GM12864 (cell line): ENCODE measurements around the gene MTUS2.

ENCODE experiments used
- DNase-seq: peaks from one replicate; pipeline ENCODE4 v3.0.0-alpha.2; 2011; ENCODE audit warnings: low read depth
- H3K4me3 ChIP-seq: 2 replicates; pipeline ENCODE4 v1.5.1; 2011; ENCODE audit warnings: mild to moderate bottlenecking, low read depth, low read length, control low read depth
- CTCF ChIP-seq: IDR thresholded peaks from 2 replicates; pipeline ENCODE4 v1.5.1; 2011; ENCODE audit warnings: low read depth, mild to moderate bottlenecking, moderate library complexity, low read length, control low read depth, inconsistent platforms; ENCODE audit errors: missing control alignments

The MTUS2 gene

GRCh38 chr13:29106651-29107050 lies 286.5 kb downstream of the MTUS2 start:
- no peak overlapping the region for H3K4me3 ChIP-seq
- no peak for DNase-seq
- no peak for TF ChIP-seq CTCF

DNA sequence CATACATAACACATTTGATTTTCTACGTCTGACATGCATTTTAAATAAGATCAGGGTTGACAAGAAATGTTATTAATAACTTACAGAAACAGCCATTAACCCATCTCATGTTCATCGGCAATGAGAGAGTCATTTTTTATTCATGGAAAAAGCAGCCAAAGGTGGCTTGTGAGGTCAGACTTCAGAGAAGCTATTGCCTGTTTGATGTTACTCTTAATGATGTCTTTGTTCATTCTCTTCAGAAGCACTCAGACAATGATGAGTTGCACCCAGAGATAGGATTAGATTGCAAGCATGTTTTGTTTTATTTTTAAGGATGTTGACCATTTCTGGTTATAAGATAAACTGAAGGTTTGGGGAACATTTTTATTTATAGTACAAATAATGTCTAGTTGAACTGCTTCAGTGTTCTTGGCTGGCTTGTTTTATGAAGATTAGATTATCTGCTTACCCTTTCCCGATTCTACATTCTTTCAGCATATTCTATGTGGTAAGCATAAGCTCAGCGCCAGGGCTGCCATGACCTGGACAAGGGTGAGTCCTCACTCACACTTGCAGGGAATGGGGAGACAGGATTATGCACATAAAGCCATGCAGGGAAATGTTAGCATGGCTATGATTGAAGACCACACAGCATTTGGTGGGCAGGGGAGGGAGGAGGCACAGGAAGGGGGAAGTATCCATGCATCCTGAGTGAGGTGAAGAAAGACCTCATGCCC lies 288.1 kb downstream of the MTUS2 start:
- no peak for DNase-seq
- TF ChIP-seq CTCF, result no peak
- H3K4me3 ChIP-seq, result no peak overlapping the region

DNA sequence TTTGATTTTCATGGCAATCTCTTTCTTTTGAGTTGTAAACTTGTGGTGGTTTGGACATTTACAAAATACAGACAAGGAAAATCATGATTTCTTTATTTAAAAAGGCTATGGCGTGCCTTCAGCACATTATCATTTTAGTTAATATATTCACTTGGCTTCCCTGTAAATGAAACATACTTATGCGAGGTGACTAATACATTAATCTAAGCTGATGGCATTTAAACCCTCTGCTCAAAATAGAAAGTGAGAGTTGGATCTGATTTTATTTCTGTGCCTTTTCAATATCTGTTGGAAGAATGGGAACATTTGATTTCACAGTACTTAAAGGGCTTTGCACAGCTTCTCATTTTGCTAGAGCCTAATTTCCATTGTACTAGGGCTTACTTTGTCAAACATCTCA lies 289.8 kb downstream of the MTUS2 start:
- DNase-seq, result no peak
- no peak overlapping the region for H3K4me3 ChIP-seq
- TF ChIP-seq CTCF, result no peak

DNA sequence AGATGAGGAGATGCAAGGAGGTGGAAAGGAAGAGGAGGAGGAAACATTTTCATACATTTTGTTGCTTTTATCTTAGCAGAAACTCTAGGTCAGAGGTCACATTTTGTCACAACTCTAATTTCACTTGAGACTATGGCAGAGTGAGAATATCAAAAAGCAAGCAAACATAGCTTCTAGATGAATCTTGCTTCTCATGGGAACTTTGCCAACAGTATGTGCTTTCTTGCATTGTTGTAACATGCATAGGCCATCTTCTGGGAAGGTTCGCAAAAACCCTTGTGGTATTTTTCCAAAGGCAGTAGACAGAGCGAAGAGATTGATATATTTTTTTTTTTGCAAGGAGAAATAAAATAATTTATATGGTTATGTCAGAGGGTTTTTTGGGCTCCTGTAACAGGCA lies 291.3 kb downstream of the MTUS2 start:
- no peak overlapping the region for H3K4me3 ChIP-seq
- DNase-seq, result no peak
- no peak for TF ChIP-seq CTCF

- no peak overlapping the region for H3K4me3 ChIP-seq
- no peak for TF ChIP-seq CTCF
- no peak for DNase-seq
Observed at GRCh38 chr13:29115842-29116241, 295.7 kb downstream of the MTUS2 start.

DNA sequence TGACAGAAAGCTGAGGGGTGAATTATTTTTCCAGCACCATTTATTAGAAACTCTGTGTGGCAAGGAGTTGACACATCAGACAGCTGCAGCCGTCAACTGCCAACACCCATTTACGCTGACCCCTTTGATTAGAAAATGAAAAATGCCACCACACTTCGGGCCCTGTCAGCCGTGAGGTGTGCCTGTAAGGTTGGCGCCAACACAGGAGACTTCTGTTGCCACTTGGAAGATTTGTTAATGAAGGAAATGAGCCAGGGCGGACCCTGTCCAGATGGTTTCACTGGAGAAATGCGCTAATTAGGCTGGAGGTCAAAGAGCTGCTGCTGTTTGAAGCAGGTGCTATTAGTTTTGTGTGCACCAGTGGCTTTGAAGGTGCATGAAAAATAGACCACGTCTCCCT lies 297.5 kb downstream of the MTUS2 start:
- no peak for TF ChIP-seq CTCF
- no peak for DNase-seq
- H3K4me3 ChIP-seq, result no peak overlapping the region

DNA sequence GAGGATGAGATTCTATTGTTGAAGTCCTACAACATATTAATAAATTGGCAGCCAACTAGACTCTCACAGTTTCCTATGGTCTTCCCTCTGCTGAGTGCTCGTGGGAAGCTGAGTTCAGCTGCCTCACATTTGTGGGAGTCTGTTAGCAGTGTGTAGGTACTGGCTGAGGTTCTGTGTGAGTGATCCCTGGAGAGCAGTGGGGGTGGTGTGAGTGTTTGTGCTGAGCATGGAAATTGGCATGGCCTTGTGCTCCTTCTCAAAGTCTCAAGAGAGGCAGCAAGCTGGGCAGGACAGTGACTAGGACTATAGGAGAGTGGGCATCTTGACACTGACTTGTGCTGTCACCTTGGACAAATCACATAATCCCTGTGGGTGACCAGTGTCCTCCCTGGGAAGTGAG lies 298.3 kb downstream of the MTUS2 start:
- no peak overlapping the region for H3K4me3 ChIP-seq
- no peak for DNase-seq
- no peak for TF ChIP-seq CTCF
